ENCODE measurements around the gene STXBP1.
"Not testable (repeated sequence)": the region's sequence is repeated elsewhere in the genome, so short reads cannot be mapped to it uniquely, and the experiment has no call there.

The STXBP1 gene

GRCh38 chr9:127571971-127572370 lies 40.1 kb upstream of the STXBP1 start:
- no peak overlapping the region for H3K4me3 ChIP-seq (ENCODE audit: low read depth, low read length)
- DNase-seq (ENCODE audit: low read depth), result no peak
- no peak for TF ChIP-seq CTCF (IDR thresholded peaks at IDR 0.05; ENCODE audit: low read depth, low read length, missing control alignments)

- no peak overlapping the region for H3K4me3 ChIP-seq (ENCODE audit: low read depth, low read length)
- TF ChIP-seq CTCF (IDR thresholded peaks at IDR 0.05; ENCODE audit: low read depth, low read length, missing control alignments), result no peak
- DNase-seq (ENCODE audit: low read depth), result no peak
Observed at GRCh38 chr9:127572961-127573721, 38.9 kb upstream of the STXBP1 start.

- DNase-seq (ENCODE audit: low read depth), result no peak
- H3K4me3 ChIP-seq (ENCODE audit: low read depth, low read length), result no peak overlapping the region
- TF ChIP-seq CTCF (IDR thresholded peaks at IDR 0.05; ENCODE audit: low read depth, low read length, missing control alignments), result no peak
Observed at GRCh38 chr9:127574072-127574993, 37.7 kb upstream of the STXBP1 start.

GRCh38 chr9:127575875-127576778 lies 36.0 kb upstream of the STXBP1 start:
- H3K4me3 ChIP-seq (ENCODE audit: low read depth, low read length), result no peak overlapping the region
- no peak for DNase-seq (ENCODE audit: low read depth)
- TF ChIP-seq CTCF (IDR thresholded peaks at IDR 0.05; ENCODE audit: low read depth, low read length, missing control alignments), result no peak

GRCh38 chr9:127577194-127577593 lies 34.9 kb upstream of the STXBP1 start:
- DNase-seq (ENCODE audit: low read depth); H3K4me3 ChIP-seq (ENCODE audit: low read depth, low read length): not testable (repeated sequence)

- H3K4me3 ChIP-seq (ENCODE audit: low read depth, low read length), result no peak overlapping the region
- no peak for TF ChIP-seq CTCF (IDR thresholded peaks at IDR 0.05; ENCODE audit: low read depth, low read length, missing control alignments)
Observed at GRCh38 chr9:127578627-127578951, 33.5 kb upstream of the STXBP1 start.

More at GRCh38 chr9:127578627-127578951, 33.5 kb upstream of the STXBP1 start:
- no peak for DNase-seq (ENCODE audit: low read depth)
